ENCODE data around the gene RITA1. TPM values are rescaled to one million over a fixed set of nuclear protein-coding genes. Genes with fewer than 3 reads are reported as not detected.

The RITA1 gene
- 27.9 to 38.7 TPM (median 35.9 TPM) in 5 replicates for total RNA-seq (2022; extraction: Qiagen RNA extraction; ENCODE audit: low read depth)

GRCh38 chr12:113185180-113186032 lies at the start of gene RITA1, which contains the start of gene DDX54:
Gene RITA1 (plus strand): TSS chr12:113185721. CDS start chr12:113186747, 1,026 bp downstream.
Gene DDX54 (minus strand): TSS chr12:113185478. CDS start chr12:113185451, 27 bp downstream.

GRCh38 chr12:113149361-113150150 lies 36.0 kb upstream of the RITA1 start, which contains the start of gene CFAP73:
Gene CFAP73 (plus strand): TSS chr12:113149724. CDS start chr12:113149858, 134 bp downstream.

GRCh38 chr12:113221181-113221996 lies 35.9 kb downstream of the RITA1 start, which contains the start of gene TPCN1:
Gene TPCN1 (plus strand): TSS chr12:113221464. CDS start chr12:113226853, 5,389 bp downstream.

Other genes starting within 250 kb of the RITA1 start
- gene OAS3, start 247.2 kb upstream of the RITA1 start, total RNA-seq (2022; extraction: Qiagen RNA extraction; ENCODE audit: low read depth): 23.3 to 29.8 TPM (median 28.1 TPM) in 5 replicates
- 0.22 to 0.38 TPM (median 0.30 TPM) in 5 replicates for gene OAS2, start 207.2 kb upstream of the RITA1 start, total RNA-seq (2022; extraction: Qiagen RNA extraction; ENCODE audit: low read depth)
- gene DTX1, start 129.0 kb upstream of the RITA1 start, total RNA-seq (2022; extraction: Qiagen RNA extraction; ENCODE audit: low read depth): 0.32 to 0.67 TPM (median 0.46 TPM) in 5 replicates
- gene RASAL1, start 50.0 kb upstream of the RITA1 start, total RNA-seq (2022; extraction: Qiagen RNA extraction; ENCODE audit: low read depth): 0.19 to 0.62 TPM (median 0.28 TPM) in 5 replicates
- gene CFAP73, start 36.0 kb upstream of the RITA1 start, total RNA-seq (2022; extraction: Qiagen RNA extraction; ENCODE audit: low read depth): 0.11 to 0.15 TPM in 2 of 5 replicates, not detected in the others
- 52.0 to 89.2 TPM (median 82.5 TPM) in 5 replicates for gene DDX54, start 243 bp upstream of the RITA1 start, total RNA-seq (2022; extraction: Qiagen RNA extraction; ENCODE audit: low read depth)
- 17.8 to 23.3 TPM (median 18.5 TPM) in 5 replicates for gene TPCN1, start 35.7 kb downstream of the RITA1 start, total RNA-seq (2022; extraction: Qiagen RNA extraction; ENCODE audit: low read depth)
- gene SLC8B1, start 149.4 kb downstream of the RITA1 start, total RNA-seq (2022; extraction: Qiagen RNA extraction; ENCODE audit: low read depth): 7.1 to 10.2 TPM (median 8.5 TPM) in 5 replicates
- gene PLBD2, start 172.9 kb downstream of the RITA1 start, total RNA-seq (2022; extraction: Qiagen RNA extraction; ENCODE audit: low read depth): 26.5 to 38.3 TPM (median 29.7 TPM) in 5 replicates
- 0.31 to 0.64 TPM (median 0.54 TPM) in 5 replicates for gene SDS, start 218.2 kb downstream of the RITA1 start, total RNA-seq (2022; extraction: Qiagen RNA extraction; ENCODE audit: low read depth)
- gene SDSL, start 236.7 kb downstream of the RITA1 start, total RNA-seq (2022; extraction: Qiagen RNA extraction; ENCODE audit: low read depth): 21.4 to 28.4 TPM (median 24.1 TPM) in 5 replicates

Data from A549 treated with CpdA at 1 μM for 4 hours (cell line).